Measurements from ENCODE around the gene CKAP2L. TPM values are rescaled to one million over a fixed set of nuclear protein-coding genes. Genes with fewer than 3 reads are reported as not detected.

The CKAP2L gene
- total and polyA plus RNA-seq, 9 of the 15 experiments (the other 6 are each of a cell fraction or from before 2014, with no cell fraction given), result 10.4 to 21.9 (median 14.2) TPM

Other genes with a start within 250 kb of the CKAP2L start
Only the 7 nearest of the 9 such genes appear.
- gene CHCHD5, start 180.0 kb downstream of the CKAP2L start, total RNA-seq (2014; rRNA removed), result 33.4 and 61.2 TPM in 2 replicates
- gene CHCHD5, start 180.0 kb downstream of the CKAP2L start, total RNA-seq (2014; rRNA removed; fragmentation: Illumina TruSeq; extraction: Trizol), result 5.7 and 7.4 TPM in 2 replicates
- gene CHCHD5, start 180.0 kb downstream of the CKAP2L start, total RNA-seq (2015; rRNA removed; fragmentation: Illumina TruSeq; extraction: Trizol), result 25.8 and 29.4 TPM in 2 replicates
- gene CHCHD5, start 180.0 kb downstream of the CKAP2L start, total RNA-seq (2021), result 42.9 and 55.3 TPM in 2 replicates
- gene CHCHD5, start 180.0 kb downstream of the CKAP2L start, polyA plus RNA-seq (2011; rRNA removed), result 16.4 and 21.9 TPM in 2 replicates
- 21.0 and 45.8 TPM in 2 replicates for gene CHCHD5, start 180.0 kb downstream of the CKAP2L start, polyA plus RNA-seq (2014; fragmentation: Illumina TruSeq; extraction: Trizol)
- gene CHCHD5, start 180.0 kb downstream of the CKAP2L start, polyA plus RNA-seq (2014; fragmentation: Nextera tagmentation; extraction: Ambion mirVana), result 10 to 100 TPM; 56.0 to 79.3 TPM
- 42.4 and 61.3 TPM in 2 replicates for gene CHCHD5, start 180.0 kb downstream of the CKAP2L start, polyA plus RNA-seq (2014; rRNA removed)
- gene SLC20A1, start 118.7 kb downstream of the CKAP2L start, total RNA-seq (2014; rRNA removed), result 64.7 and 66.0 TPM in 2 replicates
- 95.1 and 111 TPM in 2 replicates for gene SLC20A1, start 118.7 kb downstream of the CKAP2L start, total RNA-seq (2014; rRNA removed; fragmentation: Illumina TruSeq; extraction: Trizol)
- 66.8 and 68.9 TPM in 2 replicates for gene SLC20A1, start 118.7 kb downstream of the CKAP2L start, total RNA-seq (2015; rRNA removed; fragmentation: Illumina TruSeq; extraction: Trizol)
- 123 and 136 TPM in 2 replicates for gene SLC20A1, start 118.7 kb downstream of the CKAP2L start, total RNA-seq (2021)
- gene SLC20A1, start 118.7 kb downstream of the CKAP2L start, polyA plus RNA-seq (2011; rRNA removed), result 101 and 150 TPM in 2 replicates
- gene SLC20A1, start 118.7 kb downstream of the CKAP2L start, polyA plus RNA-seq (2014; fragmentation: Illumina TruSeq; extraction: Trizol), result 85.8 and 87.8 TPM in 2 replicates
- gene SLC20A1, start 118.7 kb downstream of the CKAP2L start, polyA plus RNA-seq (2014; fragmentation: Nextera tagmentation; extraction: Ambion mirVana), result 10 to 100 TPM; 53.8 to 56.1 TPM
- gene SLC20A1, start 118.7 kb downstream of the CKAP2L start, polyA plus RNA-seq (2014; rRNA removed), result 74.7 and 77.3 TPM in 2 replicates
- 0.94 and 1.0 TPM in 2 replicates for gene NT5DC4, start 43.6 kb downstream of the CKAP2L start, total RNA-seq (2014; rRNA removed)
- 0.44 and 2.3 TPM in 2 replicates for gene NT5DC4, start 43.6 kb downstream of the CKAP2L start, total RNA-seq (2014; rRNA removed; fragmentation: Illumina TruSeq; extraction: Trizol)
- gene NT5DC4, start 43.6 kb downstream of the CKAP2L start, total RNA-seq (2015; rRNA removed; fragmentation: Illumina TruSeq; extraction: Trizol), result 0.45 and 0.65 TPM in 2 replicates
- 4.7 and 6.8 TPM in 2 replicates for gene NT5DC4, start 43.6 kb downstream of the CKAP2L start, total RNA-seq (2021)
- 3.4 and 6.9 TPM in 2 replicates for gene NT5DC4, start 43.6 kb downstream of the CKAP2L start, polyA plus RNA-seq (2011; rRNA removed)
- 0.56 and 1.8 TPM in 2 replicates for gene NT5DC4, start 43.6 kb downstream of the CKAP2L start, polyA plus RNA-seq (2014; fragmentation: Illumina TruSeq; extraction: Trizol)
- gene NT5DC4, start 43.6 kb downstream of the CKAP2L start, polyA plus RNA-seq (2014; fragmentation: Nextera tagmentation; extraction: Ambion mirVana), result 1 to 10 TPM; 2.5 to 2.8 TPM
- 1.6 and 5.0 TPM in 2 replicates for gene NT5DC4, start 43.6 kb downstream of the CKAP2L start, polyA plus RNA-seq (2014; rRNA removed)
- gene IL1A, start 19.9 kb upstream of the CKAP2L start, total RNA-seq (2014; rRNA removed), result 0.14 TPM in 1 of 2 replicates, not detected in the other
- gene IL1A, start 19.9 kb upstream of the CKAP2L start, total RNA-seq (2014; rRNA removed; fragmentation: Illumina TruSeq; extraction: Trizol), result 0.15 and 0.19 TPM in 2 replicates
- gene IL1A, start 19.9 kb upstream of the CKAP2L start, total RNA-seq (2015; rRNA removed; fragmentation: Illumina TruSeq; extraction: Trizol), result 0.08 TPM in 1 of 2 replicates, not detected in the other
- 0.09 TPM in 1 of 2 replicates, not detected in the other for gene IL1A, start 19.9 kb upstream of the CKAP2L start, total RNA-seq (2021)
- 0.07 and 0.09 TPM in 2 replicates for gene IL1A, start 19.9 kb upstream of the CKAP2L start, polyA plus RNA-seq (2011; rRNA removed)
- gene IL1A, start 19.9 kb upstream of the CKAP2L start, polyA plus RNA-seq (2014; fragmentation: Illumina TruSeq; extraction: Trizol), result 0.08 and 0.15 TPM in 2 replicates
- under 1 TPM in 1 of 2 experiments, not detected in 1; 0.27 TPM for gene IL1A, start 19.9 kb upstream of the CKAP2L start, polyA plus RNA-seq (2014; fragmentation: Nextera tagmentation; extraction: Ambion mirVana)
- 0.03 TPM in 1 of 2 replicates, not detected in the other for gene IL1A, start 19.9 kb upstream of the CKAP2L start, polyA plus RNA-seq (2014; rRNA removed)
- not detected in 2 replicates for gene IL1B, start 72.2 kb upstream of the CKAP2L start, total RNA-seq (2014; rRNA removed)
- gene IL1B, start 72.2 kb upstream of the CKAP2L start, total RNA-seq (2014; rRNA removed; fragmentation: Illumina TruSeq; extraction: Trizol), result not detected in 2 replicates
- 0.29 TPM in 1 of 2 replicates, not detected in the other for gene IL1B, start 72.2 kb upstream of the CKAP2L start, total RNA-seq (2015; rRNA removed; fragmentation: Illumina TruSeq; extraction: Trizol)
- not detected in 2 replicates for gene IL1B, start 72.2 kb upstream of the CKAP2L start, total RNA-seq (2021)
- gene IL1B, start 72.2 kb upstream of the CKAP2L start, polyA plus RNA-seq (2011; rRNA removed), result 0.09 TPM in 1 of 2 replicates, not detected in the other
- not detected in 2 replicates for gene IL1B, start 72.2 kb upstream of the CKAP2L start, polyA plus RNA-seq (2014; fragmentation: Illumina TruSeq; extraction: Trizol)
- not detected for gene IL1B, start 72.2 kb upstream of the CKAP2L start, polyA plus RNA-seq (2014; fragmentation: Nextera tagmentation; extraction: Ambion mirVana)
- not detected in 2 replicates for gene IL1B, start 72.2 kb upstream of the CKAP2L start, polyA plus RNA-seq (2014; rRNA removed)
- gene IL37, start 146.6 kb upstream of the CKAP2L start, total RNA-seq (2014; rRNA removed), result not detected in 2 replicates
- gene IL37, start 146.6 kb upstream of the CKAP2L start, total RNA-seq (2014; rRNA removed; fragmentation: Illumina TruSeq; extraction: Trizol), result not detected in 2 replicates
- not detected in 2 replicates for gene IL37, start 146.6 kb upstream of the CKAP2L start, total RNA-seq (2015; rRNA removed; fragmentation: Illumina TruSeq; extraction: Trizol)
- not detected in 2 replicates for gene IL37, start 146.6 kb upstream of the CKAP2L start, total RNA-seq (2021)
- not detected in 2 replicates for gene IL37, start 146.6 kb upstream of the CKAP2L start, polyA plus RNA-seq (2011; rRNA removed)
- gene IL37, start 146.6 kb upstream of the CKAP2L start, polyA plus RNA-seq (2014; fragmentation: Illumina TruSeq; extraction: Trizol), result not detected in 2 replicates
- gene IL37, start 146.6 kb upstream of the CKAP2L start, polyA plus RNA-seq (2014; fragmentation: Nextera tagmentation; extraction: Ambion mirVana), result not detected
- not detected in 2 replicates for gene IL37, start 146.6 kb upstream of the CKAP2L start, polyA plus RNA-seq (2014; rRNA removed)
- not detected in 2 replicates for gene IL36G, start 213.4 kb upstream of the CKAP2L start, total RNA-seq (2014; rRNA removed)
- gene IL36G, start 213.4 kb upstream of the CKAP2L start, total RNA-seq (2014; rRNA removed; fragmentation: Illumina TruSeq; extraction: Trizol), result not detected in 2 replicates
- gene IL36G, start 213.4 kb upstream of the CKAP2L start, total RNA-seq (2015; rRNA removed; fragmentation: Illumina TruSeq; extraction: Trizol), result not detected in 2 replicates
- not detected in 2 replicates for gene IL36G, start 213.4 kb upstream of the CKAP2L start, total RNA-seq (2021)
- not detected in 2 replicates for gene IL36G, start 213.4 kb upstream of the CKAP2L start, polyA plus RNA-seq (2011; rRNA removed)
- not detected in 2 replicates for gene IL36G, start 213.4 kb upstream of the CKAP2L start, polyA plus RNA-seq (2014; fragmentation: Illumina TruSeq; extraction: Trizol)
- gene IL36G, start 213.4 kb upstream of the CKAP2L start, polyA plus RNA-seq (2014; fragmentation: Nextera tagmentation; extraction: Ambion mirVana), result not detected
- not detected in 2 replicates for gene IL36G, start 213.4 kb upstream of the CKAP2L start, polyA plus RNA-seq (2014; rRNA removed)